ENCODE measurements around the gene CCDC57.

DNA sequence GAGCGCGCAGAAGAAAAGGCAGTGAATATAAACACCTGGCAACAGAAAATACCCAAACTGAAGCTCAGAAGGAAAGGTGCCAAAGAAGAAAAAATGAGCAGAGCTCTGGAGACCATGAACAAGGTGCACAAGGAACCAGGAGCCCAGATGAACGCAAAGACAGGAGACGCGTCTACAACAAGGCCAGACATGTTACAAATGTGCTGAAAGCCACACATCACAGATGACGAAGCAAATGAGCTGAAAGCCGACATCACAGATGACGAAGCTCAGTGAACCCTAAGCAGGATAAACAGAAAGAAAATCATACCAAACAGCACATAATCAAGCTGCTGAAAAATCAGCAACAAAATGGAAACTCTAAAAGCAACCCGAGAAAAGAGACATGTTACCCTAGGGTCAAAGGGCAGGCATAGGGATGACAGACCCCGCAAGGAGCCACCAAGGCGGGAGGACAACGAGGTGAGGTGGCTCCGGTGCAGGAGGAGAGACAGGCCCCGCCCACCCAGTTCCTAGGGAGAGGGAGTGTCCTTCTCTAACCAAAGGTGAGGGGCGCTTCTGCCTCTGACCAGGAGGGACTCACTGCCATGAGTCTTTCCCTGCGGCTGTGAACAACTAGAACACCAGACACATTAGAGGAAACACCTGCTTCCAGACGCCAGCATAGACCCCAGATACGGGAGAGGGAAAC lies 39.1 kb downstream of the CCDC57 start:
- TF ChIP-seq, protein P1, sequence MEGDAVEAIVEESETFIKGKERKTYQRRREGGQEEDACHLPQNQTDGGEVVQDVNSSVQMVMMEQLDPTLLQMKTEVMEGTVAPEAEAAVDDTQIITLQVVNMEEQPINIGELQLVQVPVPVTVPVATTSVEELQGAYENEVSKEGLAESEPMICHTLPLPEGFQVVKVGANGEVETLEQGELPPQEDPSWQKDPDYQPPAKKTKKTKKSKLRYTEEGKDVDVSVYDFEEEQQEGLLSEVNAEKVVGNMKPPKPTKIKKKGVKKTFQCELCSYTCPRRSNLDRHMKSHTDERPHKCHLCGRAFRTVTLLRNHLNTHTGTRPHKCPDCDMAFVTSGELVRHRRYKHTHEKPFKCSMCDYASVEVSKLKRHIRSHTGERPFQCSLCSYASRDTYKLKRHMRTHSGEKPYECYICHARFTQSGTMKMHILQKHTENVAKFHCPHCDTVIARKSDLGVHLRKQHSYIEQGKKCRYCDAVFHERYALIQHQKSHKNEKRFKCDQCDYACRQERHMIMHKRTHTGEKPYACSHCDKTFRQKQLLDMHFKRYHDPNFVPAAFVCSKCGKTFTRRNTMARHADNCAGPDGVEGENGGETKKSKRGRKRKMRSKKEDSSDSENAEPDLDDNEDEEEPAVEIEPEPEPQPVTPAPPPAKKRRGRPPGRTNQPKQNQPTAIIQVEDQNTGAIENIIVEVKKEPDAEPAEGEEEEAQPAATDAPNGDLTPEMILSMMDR (IDR thresholded peaks at IDR 0.05; ENCODE audit: insufficient read depth, low read length, poor library complexity, severe bottlenecking) = no peak
- TF ChIP-seq EZH2phosphoT487 (conservative IDR thresholded peaks at IDR 0.05; ENCODE audit: low read length) = no peak

Data from SU-DHL-6 (cell line).